ENCODE measurements around the gene PLPP4.

- no peak for TF ChIP-seq CTCF (IDR thresholded peaks at IDR 0.05)
- TF ChIP-seq POLR2A (IDR thresholded peaks at IDR 0.05): no peak
- TF ChIP-seq POLR2AphosphoS5 (IDR thresholded peaks at IDR 0.05): no peak
These were observed 575 bp downstream of the PLPP4 start for GRCh38 chr10:120457431-120458172.
